ENCODE data around the gene POU5F2. TPM values are rescaled to one million over a fixed set of nuclear protein-coding genes. Genes with fewer than 3 reads are reported as not detected.

The POU5F2 gene
- total and polyA plus RNA-seq, 2 of the 8 experiments (the other 6 are each of a cell fraction or from before 2014, with no cell fraction given), result 0.06 to 0.08 TPM

- H2AK5ac ChIP-seq (ENCODE audit: low read depth, low read length), result no peak overlapping the region
- POLR2A ChIA-PET (ENCODE audit: partially characterized antibody), result no interaction called here
- 80% methylated on average over 5 of the region's 5 CpGs; no CpG with 5 or more reads in 1 of the 2 experiments for WGBS, 2 experiments (ENCODE audit: extremely low coverage in 1 of 2, insufficient coverage in 1 of 2, insufficient read length in 1 of 2, insufficient replicate concordance in 2 of 2, low coverage in 1 of 2, low lambda C conversion rate in 2 of 2, missing lambda C conversion rate in 1 of 2)
- H4K8ac ChIP-seq (ENCODE audit: extremely low read depth, insufficient read depth, low read length), result no peak overlapping the region
- H2BK20ac ChIP-seq (ENCODE audit: low read length), result no peak overlapping the region
- H3K23ac ChIP-seq (ENCODE audit: insufficient read length), result no peak overlapping the region
- no peak overlapping the region for H2BK120ac ChIP-seq (replicated peaks; ENCODE audit: low read depth, low read length)
- H3K4me1 ChIP-seq (replicated peaks in 1 of 4; ENCODE audit: control insufficient read depth in 3 of 4, insufficient read depth in 4 of 4, low read length in 3 of 4), result peaks cover 0 to 3% (median 0%) of the 10 kb centered on the region in 4 experiments; a peak in 1 of 7 replicates
- H3K4me3 ChIP-seq (ENCODE audit: extremely low read depth in 1 of 4, insufficient read depth in 2 of 4, low read depth in 3 of 4, low read length in 4 of 4), result no peak overlapping the region
- no peak overlapping the region for H3K56ac ChIP-seq (replicated peaks; ENCODE audit: insufficient read length, low read depth, low read length)
- no peak overlapping the region for H2BK15ac ChIP-seq (ENCODE audit: low read length)
- no peak overlapping the region for H4K5ac ChIP-seq (ENCODE audit: insufficient read length, low read depth, low read length)
- no peaks in the 10 kb centered on the region for H4K20me1 ChIP-seq (replicated peaks in 1 of 2; ENCODE audit: control insufficient read depth in 1 of 2, insufficient read depth in 2 of 2, low read length in 2 of 2)
- no peak overlapping the region for H3K18ac ChIP-seq (ENCODE audit: extremely low read depth, low read length)
- no peak overlapping the region for H3K4me2 ChIP-seq (ENCODE audit: insufficient read depth in 1 of 2, low read depth in 2 of 2, low read length in 2 of 2)
- H3K79me2 ChIP-seq (ENCODE audit: control insufficient read depth in 1 of 2, insufficient read depth in 2 of 2, low read length in 2 of 2), result no peaks in the 10 kb centered on the region
- H3K27me3 ChIP-seq (replicated peaks in 1 of 4; ENCODE audit: control insufficient read depth in 3 of 4, extremely low read depth in 1 of 4, insufficient read depth in 3 of 4, low read length in 3 of 4), result no peaks in the 10 kb centered on the region
- H3K36me3 ChIP-seq (ENCODE audit: control insufficient read depth in 2 of 4, insufficient read depth in 4 of 4, low read length in 3 of 4), result no peaks in the 10 kb centered on the region
- no peak overlapping the region for H4K91ac ChIP-seq (replicated peaks; ENCODE audit: insufficient read length, low read length)
- H3K23me2 ChIP-seq (ENCODE audit: low read depth, low read length), result no peaks in the 10 kb centered on the region
- TF ChIP-seq KDM1A (IDR thresholded peaks at IDR 0.05; ENCODE audit: borderline replicate concordance, low read length) (no peak), CBX5 (IDR thresholded peaks at IDR 0.05; ENCODE audit: low read depth, low read length) (no peak), CBX8 (IDR thresholded peaks at IDR 0.05; ENCODE audit: borderline replicate concordance, low read depth, low read length) (no peak), PHF8 (conservative IDR thresholded peaks at IDR 0.05; ENCODE audit: low read depth, low read length) (no peak), EZH2 (IDR thresholded peaks at IDR 0.05; ENCODE audit: low read depth, low read length, severe bottlenecking) (no peak), SIN3A (conservative IDR thresholded peaks at IDR 0.05 in 1 of 2, IDR thresholded peaks at IDR 0.05 in 1 of 2; ENCODE audit: low read depth in 1 of 2, low read length in 2 of 2) (no peak)
- no peak for DNase-seq (ENCODE audit: low read depth in 1 of 2, low spot score in 2 of 2)
- H3K4ac ChIP-seq (replicated peaks; ENCODE audit: insufficient read length, low read depth, low read length), result no peak overlapping the region
- CTCF ChIA-PET (ENCODE audit: partially characterized antibody), result interaction anchor here (0.9 to 1.8 kb wide), 3 partner anchors 12 to 139 kb away, joined by 3 to 4 read pairs (median 3); no protein-coding TSS in a partner anchor
- no peak overlapping the region for H3K9ac ChIP-seq (replicated peaks in 1 of 4; ENCODE audit: extremely low read depth in 1 of 4, low read depth in 3 of 4, low read length in 3 of 4)
- H2BK12ac ChIP-seq (ENCODE audit: low read depth, low read length), result 0 out of 2 replicates have a peak overlapping the region, but pooled peaks have one; percentile 33
- no peak overlapping the region for H3K14ac ChIP-seq (ENCODE audit: insufficient read length)
- no peaks in the 10 kb centered on the region for H3K79me1 ChIP-seq (ENCODE audit: low read depth, low read length)
- no peak overlapping the region for H2AFZ ChIP-seq (ENCODE audit: low read length)
- H3K27ac ChIP-seq (ENCODE audit: low read depth, low read length), result no peak overlapping the region
- H3K9me3 ChIP-seq (ENCODE audit: insufficient read depth in 2 of 2, low read depth in 1 of 2, low read length in 1 of 2), result peaks cover 5 to 7% of the 10 kb centered on the region in 2 experiments; a peak in 1 of 4 replicates
- no peak overlapping the region for H2BK5ac ChIP-seq (ENCODE audit: low read depth, low read length)
- no peak for FAIRE-seq
Observed at GRCh38 chr5:93756372-93756771, 15.0 kb upstream of the POU5F2 start.
